Fibroblast of the conjunctiva (primary cell): Measurements from ENCODE around the gene THRSP.
"Not testable (repeated sequence)": the region's sequence is repeated elsewhere in the genome, so short reads cannot be mapped to it uniquely, and the experiment has no call there.

Experiments
- DNase-seq: peaks from one replicate; pipeline ENCODE4 v3.0.0-alpha.2; 2010; ENCODE audit warnings: low read depth

Gene THRSP

GRCh38 chr11:78039391-78039918 is 24.2 kb upstream of the THRSP start:
- DNase-seq: no peak

- peak; percentile 68 for DNase-seq
Measured at GRCh38 chr11:78039919-78040671, 23.6 kb upstream of the THRSP start.

- no peak for DNase-seq
Measured at GRCh38 chr11:78040691-78041379, 22.8 kb upstream of the THRSP start.

GRCh38 chr11:78041380-78041719 is 22.3 kb upstream of the THRSP start:
- DNase-seq: not testable (repeated sequence)

GRCh38 chr11:78041843-78042440 is 21.7 kb upstream of the THRSP start:
- DNase-seq: no peak

GRCh38 chr11:78044706-78045105 is 19.0 kb upstream of the THRSP start:
- no peak for DNase-seq

- DNase-seq: peak; percentile 37
Measured at GRCh38 chr11:78045851-78046485, 17.7 kb upstream of the THRSP start.

- no peak for DNase-seq
Measured at GRCh38 chr11:78046486-78046854, 17.2 kb upstream of the THRSP start.

- DNase-seq: no peak
Measured at GRCh38 chr11:78048561-78048960, 15.1 kb upstream of the THRSP start.

- DNase-seq: no peak
Measured at GRCh38 chr11:78049348-78049747, 14.3 kb upstream of the THRSP start.

- no peak for DNase-seq
Measured at GRCh38 chr11:78050964-78051831, 12.5 kb upstream of the THRSP start.

GRCh38 chr11:78054971-78055370 is 8.7 kb upstream of the THRSP start:
- no peak for DNase-seq

GRCh38 chr11:78056093-78056492 is 7.6 kb upstream of the THRSP start:
- no peak for DNase-seq

GRCh38 chr11:78057462-78058055 is 6.1 kb upstream of the THRSP start:
- no peak for DNase-seq

- DNase-seq: not testable (repeated sequence)
Measured at GRCh38 chr11:78059749-78060328, 3.8 kb upstream of the THRSP start.

- no peak for DNase-seq
Measured at GRCh38 chr11:78060533-78060932, 3.1 kb upstream of the THRSP start.

GRCh38 chr11:78061088-78061920 is 2.4 kb upstream of the THRSP start:
- no peak for DNase-seq

GRCh38 chr11:78061921-78062311 is 1.7 kb upstream of the THRSP start:
- DNase-seq: no peak

- no peak for DNase-seq
Measured at GRCh38 chr11:78062671-78063070, 990 bp upstream of the THRSP start.

- no peak for DNase-seq
Measured at GRCh38 chr11:78065203-78065602, 1.5 kb downstream of the THRSP start.
